T47D (cell line): ENCODE measurements around the gene MED10.
"Not testable (repeated sequence)": the region's sequence is repeated elsewhere in the genome, so short reads cannot be mapped to it uniquely, and the experiment has no call there.

Source experiments
- DNase-seq, 2 experiments: peaks; one replicate each; pipeline versions ENCODE4 v3.0.0 to v3.0.0-alpha.2; 2011 to 2012; ENCODE audit warnings: low read depth in 1 of 2, low spot score in 1 of 2
- JUND ChIP-seq: IDR thresholded peaks from 2 replicates; pipeline ENCODE4 v1.6.1; 2012; ENCODE audit warnings: low read depth
- in situ Hi-C: cut with HindIII; loops from 2 replicates; pipeline ENCODE4 v1.10.0; 2016; ENCODE audit warnings: low sequenced_read_pairs, low pct_unique_long_range_greater_than_20kb

The MED10 gene

DNA sequence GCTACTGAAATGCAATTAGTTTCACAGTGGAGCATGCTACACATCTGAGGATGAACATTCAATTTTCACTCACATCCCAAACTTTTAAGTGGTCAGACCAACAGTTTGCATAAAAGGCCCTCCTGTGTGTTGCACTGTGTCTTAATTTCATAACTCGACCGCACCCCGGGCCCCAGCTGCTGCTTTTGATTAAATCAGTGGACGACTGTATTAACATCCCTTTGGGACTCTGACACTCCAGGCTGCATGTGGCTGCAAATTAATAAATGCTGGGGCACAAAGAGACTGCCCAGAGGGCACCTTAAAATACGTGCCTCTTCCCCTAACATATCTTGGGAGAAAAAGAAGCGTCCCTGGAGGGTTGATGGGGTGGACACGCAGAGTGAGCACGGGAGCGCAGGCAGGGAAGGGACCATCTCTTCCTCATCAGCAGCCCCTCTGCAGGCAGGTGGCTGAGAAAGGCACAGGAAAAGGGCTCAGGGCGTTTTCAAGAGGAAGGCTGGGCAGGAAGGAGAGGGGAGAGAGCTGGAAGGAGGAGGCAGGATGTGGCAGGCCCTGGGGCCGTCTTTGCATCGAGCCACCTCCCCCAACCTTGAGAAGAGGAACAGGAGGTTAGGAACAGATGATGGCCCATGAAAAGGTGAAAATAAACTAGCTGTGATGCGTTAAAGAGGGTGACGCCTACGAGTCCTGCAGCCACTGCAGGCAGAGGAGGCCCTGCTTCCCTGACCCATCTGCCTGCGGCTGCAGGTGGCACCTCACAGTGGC lies 18.6 kb downstream of the MED10 start:
- TF ChIP-seq JUND: no peak
- in situ Hi-C loops: no loop called here
- no peak for DNase-seq

DNA sequence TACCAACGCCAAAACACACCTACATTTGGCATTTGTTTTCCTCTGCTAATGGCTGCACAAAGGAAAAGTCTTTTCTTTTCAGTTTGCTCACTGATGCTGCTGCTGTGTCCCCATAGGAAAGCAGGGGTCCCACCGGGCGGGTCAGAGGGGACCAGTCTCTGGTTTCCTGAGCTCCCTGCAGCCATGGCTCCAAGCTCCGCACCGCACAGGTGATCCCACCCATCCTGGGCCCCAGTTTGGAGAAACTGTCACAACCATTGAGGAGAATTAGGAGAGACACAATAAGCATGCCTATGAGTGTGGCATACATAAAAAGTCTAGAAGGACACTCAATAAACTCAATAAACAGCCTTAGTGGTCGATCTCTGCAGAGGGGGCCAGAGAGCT lies 19.9 kb downstream of the MED10 start:
- in situ Hi-C loops: no loop called here
- no peak for TF ChIP-seq JUND
- DNase-seq: no peak

DNA sequence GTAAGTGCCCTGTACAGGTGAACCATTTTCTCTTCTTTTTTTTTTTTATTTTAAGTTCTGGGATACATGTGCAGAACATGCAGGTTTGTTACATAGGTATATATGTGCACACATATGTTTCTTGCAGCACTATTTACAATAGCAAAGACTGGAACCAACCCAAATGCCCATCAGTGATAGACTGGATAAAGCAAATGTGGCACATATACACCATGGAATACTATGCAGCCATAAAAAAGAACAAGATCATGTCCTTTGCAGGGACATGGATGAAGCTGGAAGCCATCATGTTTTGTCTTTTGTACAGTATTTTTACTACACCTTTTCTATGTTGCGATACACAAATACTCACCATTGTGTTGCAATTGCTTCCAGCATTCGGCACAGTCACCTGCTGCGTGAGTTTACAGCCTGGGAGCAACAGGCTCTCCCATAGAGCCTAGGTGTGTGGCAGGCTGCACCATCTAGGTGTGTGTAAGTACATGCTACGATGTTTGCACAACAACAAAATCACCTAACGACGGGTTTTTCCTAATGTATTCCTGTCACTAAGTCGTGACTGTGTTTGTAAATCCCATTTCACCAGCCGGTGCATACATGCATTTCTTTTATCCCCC lies 20.4 kb downstream of the MED10 start:
- DNase-seq, in situ Hi-C loops: not testable (repeated sequence)

DNA sequence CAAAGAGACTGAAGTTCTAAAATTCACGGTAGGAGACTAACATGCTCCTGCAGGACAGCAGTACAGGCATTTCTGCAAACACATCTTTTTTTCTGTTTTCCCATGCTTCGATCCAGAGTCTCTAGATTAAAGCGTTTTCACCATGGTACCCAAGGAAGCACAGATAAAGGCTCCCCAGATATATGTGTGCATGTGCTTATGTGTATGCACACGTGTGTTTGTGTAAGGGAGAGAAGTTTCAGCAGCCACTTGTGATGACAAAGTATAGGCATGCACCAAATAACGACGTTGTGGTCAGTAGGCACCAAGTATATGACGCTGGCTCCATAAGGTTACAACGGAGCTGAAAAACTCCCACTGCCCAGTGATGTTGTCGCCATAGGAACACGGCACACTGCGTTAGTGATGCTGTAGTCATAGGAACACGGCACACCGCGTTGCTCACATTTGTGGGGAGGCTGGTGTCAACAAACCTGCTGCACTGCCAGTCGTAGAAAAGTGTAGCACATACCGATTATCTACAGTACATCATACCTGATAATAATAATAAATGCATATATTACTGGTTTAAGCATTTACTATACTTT lies 21.7 kb downstream of the MED10 start:
- in situ Hi-C loops: no loop called here
- DNase-seq: no peak
- TF ChIP-seq JUND: no peak

DNA sequence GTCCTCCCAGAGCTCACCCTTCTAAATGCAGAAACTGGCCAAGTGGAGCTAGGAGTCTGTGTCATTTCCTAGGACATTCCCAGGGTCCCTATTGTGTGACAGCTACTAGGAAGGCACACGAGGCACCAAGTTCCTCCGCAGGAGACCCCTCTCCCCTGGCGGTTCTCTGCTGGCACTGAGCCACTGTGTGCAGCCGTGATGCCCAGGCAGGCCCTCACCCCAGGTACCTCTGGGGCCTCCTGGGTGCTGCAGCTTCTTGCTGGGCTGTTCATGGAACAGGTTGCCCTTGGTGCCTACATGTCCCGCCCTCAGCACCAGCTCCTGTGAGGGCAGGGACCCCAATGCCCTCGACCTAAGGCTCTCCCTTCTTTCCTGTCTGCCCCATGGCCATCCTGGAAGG lies 23.1 kb downstream of the MED10 start:
- in situ Hi-C loops: no loop called here
- TF ChIP-seq JUND: no peak
- no peak for DNase-seq

DNA sequence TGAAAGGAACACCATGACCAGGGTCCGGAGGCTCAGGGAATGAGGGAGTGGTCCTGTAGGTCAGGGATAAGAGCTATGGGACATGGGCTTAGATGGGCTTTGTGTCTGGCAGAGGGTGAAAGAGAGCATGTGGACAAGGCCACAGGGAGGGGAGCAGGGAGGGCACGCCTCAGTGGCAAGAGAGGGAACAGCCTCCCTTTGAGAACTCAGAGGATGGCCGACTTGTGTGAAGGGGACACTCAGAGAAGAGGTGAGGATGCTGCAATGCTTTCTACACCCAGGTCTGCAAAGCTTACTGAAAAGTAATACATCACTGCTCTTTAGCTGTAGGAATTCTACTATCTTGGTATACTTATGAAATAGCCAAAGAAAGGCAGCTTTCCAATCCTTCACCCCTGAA lies 23.5 kb downstream of the MED10 start:
- no peak for TF ChIP-seq JUND
- no peak for DNase-seq
- in situ Hi-C loops: no loop called here

DNA sequence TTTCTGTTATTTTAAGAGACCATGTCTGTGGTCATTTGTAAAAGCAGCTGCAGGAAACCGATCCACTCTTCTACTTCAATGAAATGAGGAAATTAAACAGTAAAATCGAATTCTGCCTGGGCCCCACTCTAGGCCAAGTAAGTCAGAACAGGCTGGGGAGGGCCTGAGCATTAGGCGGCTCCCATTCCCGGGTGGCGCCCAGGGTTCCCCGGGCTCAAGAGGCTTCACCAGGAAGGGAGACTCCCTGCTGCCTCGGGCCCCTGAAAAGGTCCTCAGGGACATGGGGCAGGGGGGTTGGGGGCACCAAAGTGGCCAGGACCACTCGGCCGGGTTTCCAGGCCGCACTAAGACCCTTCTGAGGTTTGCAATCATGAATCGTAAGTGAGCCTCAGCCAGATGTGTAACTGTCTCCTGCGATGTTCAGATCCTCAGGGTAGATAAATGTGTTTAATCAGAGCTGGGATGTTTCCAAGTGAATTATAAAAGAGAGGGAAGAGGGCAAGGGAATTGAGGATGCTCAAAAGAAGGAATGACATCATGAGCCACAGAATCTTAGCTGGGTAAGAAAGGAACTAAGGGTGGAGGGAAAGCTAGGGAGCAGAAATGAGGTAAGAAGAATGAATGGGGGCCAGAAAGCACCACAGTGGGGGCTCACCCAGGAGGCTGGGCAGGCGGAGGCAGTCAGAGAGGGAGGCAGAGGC lies 24.6 kb downstream of the MED10 start:
- TF ChIP-seq JUND: no peak
- in situ Hi-C loops: no loop called here
- DNase-seq: no peak

DNA sequence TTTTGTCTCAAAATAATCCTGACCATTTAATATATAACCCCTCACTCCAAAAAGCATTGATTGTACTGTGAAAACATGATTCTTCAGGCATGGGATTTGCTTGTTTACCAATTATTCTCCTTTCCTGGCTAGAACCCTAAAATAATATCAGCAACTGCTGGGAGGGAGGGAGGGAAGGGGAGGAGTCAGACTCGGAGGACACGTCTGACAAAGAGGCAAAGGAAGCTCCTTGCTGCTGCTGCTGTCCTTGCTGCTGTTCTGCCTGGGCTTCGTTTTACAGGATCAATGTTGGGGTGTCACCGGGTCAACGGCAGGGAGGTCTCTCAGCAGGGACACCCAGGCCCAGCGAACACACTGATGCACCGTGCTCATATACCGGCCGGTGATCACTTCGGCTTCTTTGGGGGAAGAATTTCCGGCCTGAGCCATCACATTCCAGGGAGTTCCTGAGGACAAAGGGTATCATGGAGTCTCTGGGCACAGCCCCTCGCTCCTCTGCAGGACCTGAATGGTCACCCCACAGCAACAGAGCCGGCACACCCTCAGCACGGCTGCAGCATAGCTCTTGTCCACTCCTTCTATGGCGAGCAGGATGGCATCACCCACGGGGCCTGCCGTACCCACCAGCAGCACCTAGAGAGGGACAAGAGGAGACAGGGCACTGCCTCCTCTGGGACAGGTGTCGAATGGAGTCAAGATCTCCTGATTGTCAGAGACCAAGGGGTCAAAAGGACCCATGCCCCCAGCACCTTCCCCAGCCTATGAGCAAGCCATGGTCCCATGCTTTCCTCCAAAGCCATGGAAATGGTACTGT lies 27.9 kb downstream of the MED10 start:
- DNase-seq: no peak
- in situ Hi-C loops: no loop called here
- no peak for TF ChIP-seq JUND

DNA sequence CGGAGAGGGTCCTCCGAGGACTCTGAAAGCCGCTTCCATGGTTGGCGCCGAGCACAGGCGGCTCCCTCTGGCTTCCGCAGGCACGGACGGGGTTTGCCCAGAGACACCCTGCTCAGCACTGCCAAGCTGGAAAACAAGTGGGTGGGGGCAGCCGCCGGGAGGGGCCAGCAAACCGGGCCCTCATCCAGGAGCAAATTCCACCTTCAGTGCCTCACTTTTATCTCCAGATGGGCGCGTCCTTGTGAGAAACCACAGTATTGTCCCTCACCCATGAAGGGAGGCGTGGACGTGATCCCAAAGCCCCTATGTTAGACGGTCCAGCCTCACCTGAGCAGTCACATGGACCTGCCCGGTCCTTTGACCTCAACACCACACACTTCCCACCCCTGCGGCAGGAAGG lies 29.0 kb downstream of the MED10 start:
- no peak for TF ChIP-seq JUND

DNA sequence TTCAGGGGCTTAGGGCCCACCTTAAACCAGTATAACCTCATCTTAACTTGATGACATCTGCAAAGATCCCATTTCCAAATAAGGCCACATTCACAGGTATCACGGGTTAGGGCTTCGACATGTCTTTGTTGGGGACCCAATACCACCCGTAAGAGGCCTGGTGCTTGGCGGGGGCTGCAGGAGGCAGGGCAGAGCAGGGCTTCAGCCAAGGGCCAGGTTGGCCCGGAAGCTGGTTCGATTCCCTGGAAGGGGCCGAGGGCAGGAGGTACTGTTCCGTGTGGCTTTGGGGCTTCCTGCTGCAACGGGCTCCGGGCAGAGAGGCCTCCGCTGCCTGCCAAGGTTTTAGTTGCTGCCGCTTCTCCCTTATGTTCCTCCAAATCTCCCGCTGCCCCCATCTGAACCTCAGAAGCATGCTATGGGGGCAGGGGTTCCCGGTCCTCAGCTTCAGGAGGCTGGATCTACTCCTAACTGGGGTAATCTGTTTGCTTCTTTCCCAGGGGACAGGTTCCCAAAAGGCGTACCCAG lies 29.8 kb downstream of the MED10 start:
- in situ Hi-C loops: no loop called here
- TF ChIP-seq JUND: no peak

More for the DNA sequence above, 29.0 kb downstream of the MED10 start:
- in situ Hi-C loops: no loop called here
- DNase-seq: no peak

DNA sequence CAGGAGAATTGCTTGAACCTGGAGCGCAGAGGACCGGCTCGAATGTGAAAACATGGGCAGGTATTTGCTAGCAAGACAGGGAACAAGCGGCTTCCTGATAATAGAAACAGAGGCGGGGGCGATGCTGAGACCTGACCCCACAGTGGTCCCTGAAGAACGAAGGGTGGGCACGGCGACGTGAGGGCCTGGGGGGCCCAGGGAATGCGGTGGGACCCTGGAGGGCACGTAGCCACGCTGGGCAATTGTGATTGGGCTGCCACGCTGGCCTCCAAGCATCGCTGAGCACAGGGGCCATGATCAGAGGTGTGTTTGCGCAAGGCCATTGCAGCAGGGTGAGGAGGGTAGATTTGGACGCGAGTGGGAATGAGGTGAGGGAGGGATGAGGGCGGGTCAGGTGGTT lies 30.7 kb downstream of the MED10 start:
- in situ Hi-C loops: no loop called here
- no peak for TF ChIP-seq JUND
- no peak for DNase-seq

More for the DNA sequence above, 29.8 kb downstream of the MED10 start:
- no peak for DNase-seq

DNA sequence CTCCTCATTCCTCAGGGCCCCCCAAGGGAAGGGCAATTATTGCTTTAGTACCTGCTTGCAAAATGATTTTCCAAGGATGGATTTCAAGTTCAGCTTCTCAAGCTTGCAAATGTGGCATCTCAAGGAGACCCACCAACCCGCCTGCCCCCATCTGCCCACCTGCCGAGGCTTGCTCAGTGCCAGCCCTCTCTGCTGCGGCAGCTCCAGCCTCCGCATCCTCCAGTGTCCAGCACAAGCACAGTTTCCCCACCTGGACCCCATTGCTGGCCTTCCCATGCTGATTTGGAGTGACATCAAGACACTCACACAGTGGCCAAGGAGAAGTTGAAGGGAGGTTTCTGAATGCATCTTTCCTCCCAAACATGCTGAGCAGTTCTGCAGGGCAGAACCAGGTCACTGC lies 31.2 kb downstream of the MED10 start:
- TF ChIP-seq JUND: no peak
- no peak for DNase-seq
- in situ Hi-C loops: no loop called here

DNA sequence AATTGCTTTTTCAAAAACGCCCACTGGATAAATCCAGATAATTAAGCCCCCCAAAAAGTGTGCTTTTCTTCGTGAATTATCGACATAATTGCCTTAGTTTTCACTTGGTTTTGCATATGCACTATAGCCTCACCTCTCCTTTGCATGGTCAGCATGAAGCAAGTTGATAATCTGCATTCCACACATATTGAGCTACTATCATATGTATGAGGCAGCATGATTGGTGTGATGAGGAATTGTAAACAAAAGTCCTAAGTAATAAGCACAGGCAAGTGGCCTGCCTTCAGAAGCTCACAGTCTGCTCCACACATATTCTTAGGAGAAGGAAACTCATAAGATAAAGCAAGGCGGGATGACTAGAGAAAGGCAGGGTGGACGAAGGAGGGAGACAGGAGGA lies 33.8 kb downstream of the MED10 start:
- in situ Hi-C loops: no loop called here
- no peak for DNase-seq
- no peak for TF ChIP-seq JUND
